Neural progenitor cell (in vitro differentiated cells): Measurements from ENCODE around the gene ZRANB3.

ENCODE experiments used
- CTCF ChIP-seq: fragments of 200-600 bp; sonication (generic); IDR thresholded peaks from 2 replicates; pipeline ENCODE4 v1.5.1; 2017; ENCODE audit warnings: antibody characterized with exemption, mild to moderate bottlenecking
- EZH2 ChIP-seq: fragments of 200-600 bp; sonication (generic); IDR thresholded peaks from 2 replicates; pipeline ENCODE4 v1.6.1; 2017; ENCODE audit warnings: antibody characterized with exemption, mild to moderate bottlenecking, moderate library complexity
- EZH2phosphoT487 ChIP-seq: fragments of 200-600 bp; sonication (generic); IDR thresholded peaks from 2 replicates; pipeline ENCODE4 v1.6.1; 2017; ENCODE audit warnings: antibody characterized with exemption

GRCh38 chr2:135532581-135532980 lies 1.6 kb upstream of the ZRANB3 start:
- TF ChIP-seq CTCF: no peak
- no peak for TF ChIP-seq EZH2
- no peak for TF ChIP-seq EZH2phosphoT487
